OCI-LY7 (cell line): ENCODE results near the gene PRR15L. TPM values are rescaled to one million over a fixed set of nuclear protein-coding genes. Genes with fewer than 3 reads are reported as not detected.
"Not testable (repeated sequence)": the region's sequence is repeated elsewhere in the genome, so short reads cannot be mapped to it uniquely, and the experiment has no call there.

ENCODE experiments used
- BruUV-seq: library from RNA; stranded (reverse); fragments of 400-500 nt; replicated peaks from 2 replicates; lab custom pipeline; 2021; lab: Mats Ljungman, UMichigan
- CTCF ChIA-PET: fragments of 300-600 bp; sonication (Branson Sonifier 250); formaldehyde crosslinking; loops from one replicate; lab custom pipeline; 2022; ENCODE audit warnings: antibody characterized with exemption; ENCODE audit not compliant: unreplicated experiment; lab: Charles Lee
- POLR2A ChIA-PET: fragments of 300-600 bp; sonication (Branson Sonifier 250); formaldehyde crosslinking; loops from one replicate; lab custom pipeline; 2022; ENCODE audit warnings: antibody characterized with exemption; lab: Charles Lee
- DNase-seq: peaks from one replicate; pipeline ENCODE4 v3.0.0-alpha.2; 2015; ENCODE audit warnings: low spot score
- H2AFZ ChIP-seq: fragments of 200-600 bp; sonication (generic), shearing (Covaris generic); 2 replicates; pipeline ENCODE4 v1.6.1; 2014; ENCODE audit warnings: mild to moderate bottlenecking, antibody characterized with exemption, low read length, moderate library complexity
- H3K27ac ChIP-seq: fragments of 200-600 bp; sonication (generic); 2 replicates; pipeline ENCODE4 v1.5.1; 2014; ENCODE audit warnings: mixed run types, low read depth, mild to moderate bottlenecking, moderate library complexity, low read length, inconsistent platforms; ENCODE audit not compliant: poor library complexity, severe bottlenecking
- H3K36me3 ChIP-seq: fragments of 200-600 bp; sonication (generic); 2 replicates; pipeline ENCODE4 v1.6.1; 2014; ENCODE audit warnings: mild to moderate bottlenecking, antibody characterized with exemption, low read length, moderate library complexity, mixed read lengths; ENCODE audit not compliant: insufficient read depth
- H3K4me1 ChIP-seq: fragments of 200-600 bp; sonication (generic); 2 replicates; pipeline ENCODE4 v1.5.1; 2014; ENCODE audit warnings: mild to moderate bottlenecking, low read length; ENCODE audit not compliant: insufficient read depth, poor library complexity, severe bottlenecking
- H3K4me2 ChIP-seq: fragments of 200-600 bp; sonication (generic); 2 replicates; pipeline ENCODE4 v1.6.1; 2014; ENCODE audit warnings: mild to moderate bottlenecking, low read length
- H3K4me3 ChIP-seq: fragments of 200-600 bp; sonication (generic); 2 replicates; pipeline ENCODE4 v1.5.1; 2014; ENCODE audit warnings: mild to moderate bottlenecking, low read depth, low read length; ENCODE audit not compliant: poor library complexity, severe bottlenecking
- H3K79me2 ChIP-seq: fragments of 200-600 bp; sonication (generic); 2 replicates; pipeline ENCODE4 v1.6.1; 2016; ENCODE audit warnings: low read depth, mild to moderate bottlenecking, low read length, moderate library complexity, mixed read lengths; ENCODE audit not compliant: insufficient read depth
- H3K9me2 ChIP-seq: fragments of 200-600 bp; sonication (generic); 2 replicates; pipeline ENCODE4 v1.6.1; 2016; ENCODE audit warnings: mild to moderate bottlenecking, low read length, mixed read lengths; ENCODE audit not compliant: insufficient read depth
- H3K9me3 ChIP-seq: fragments of 200-600 bp; sonication (generic); 2 replicates; pipeline ENCODE4 v1.6.1; 2014; ENCODE audit warnings: mild to moderate bottlenecking, mixed run types, low read length, mixed read lengths
- H4K20me1 ChIP-seq: fragments of 200-600 bp; sonication (generic); 2 replicates; pipeline ENCODE4 v1.6.1; 2014; ENCODE audit warnings: mild to moderate bottlenecking, antibody characterized with exemption, low read length, moderate library complexity, mixed read lengths; ENCODE audit not compliant: insufficient read depth
- EZH2phosphoT487 ChIP-seq: fragments of 200-600 bp; sonication (generic); IDR thresholded peaks from 2 replicates; pipeline ENCODE4 v1.6.1; 2018; ENCODE audit warnings: low read depth, borderline replicate concordance, mild to moderate bottlenecking, mixed run types, antibody characterized with exemption, low read length, moderate library complexity, mixed read lengths
- intact Hi-C: fragments of 100-400 bp; cut with micrococcal nuclease; formaldehyde crosslinking; loops from one replicate; pipeline ENCODE4 v1.10.0; 2022; ENCODE audit not compliant: unreplicated experiment
- total RNA-seq, 2 experiments: library from RNA; depleted of rRNA in 1 of 2; stranded (reverse); fragments of >200 nt in 1 of 2; shearing (Covaris generic) in 1 of 2; gene quantifications; 2 replicates each; pipeline ENCODE4 v1.2.3, GENCODE V29; 2014 to 2022
- TF ChIP-seq, protein P1 (sequence below): fragments of 200-600 bp; sonication (generic); conservative IDR thresholded peaks from 2 replicates; pipeline ENCODE4 v1.5.1; 2014; ENCODE audit warnings: mild to moderate bottlenecking, antibody characterized with exemption, low read length, moderate library complexity, mixed read lengths

The PRR15L gene
- total RNA-seq, 2 experiments from 2014 or later = not detected

GRCh38 chr17:47990962-47991731, 33.5 kb upstream of the PRR15L start:
- Histone ChIP-seq H3K27ac (no peak overlapping the region), H3K36me3 (no peaks in the 10 kb centered on the region), H4K20me1 (no peaks in the 10 kb centered on the region), H3K4me2 (no peak overlapping the region), H2AFZ (no peak overlapping the region), H3K79me2 (no peaks in the 10 kb centered on the region), H3K4me1 (no peaks in the 10 kb centered on the region), H3K9me2 (no peaks in the 10 kb centered on the region), H3K9me3 (no peaks in the 10 kb centered on the region), H3K4me3 (no peak overlapping the region)
- ChIA-PET CTCF (no interaction called here), POLR2A (no interaction called here)
- intact Hi-C loops = no loop called here
- no peak for DNase-seq
- TF ChIP-seq EZH2phosphoT487 = no peak
- TF ChIP-seq, protein P1, sequence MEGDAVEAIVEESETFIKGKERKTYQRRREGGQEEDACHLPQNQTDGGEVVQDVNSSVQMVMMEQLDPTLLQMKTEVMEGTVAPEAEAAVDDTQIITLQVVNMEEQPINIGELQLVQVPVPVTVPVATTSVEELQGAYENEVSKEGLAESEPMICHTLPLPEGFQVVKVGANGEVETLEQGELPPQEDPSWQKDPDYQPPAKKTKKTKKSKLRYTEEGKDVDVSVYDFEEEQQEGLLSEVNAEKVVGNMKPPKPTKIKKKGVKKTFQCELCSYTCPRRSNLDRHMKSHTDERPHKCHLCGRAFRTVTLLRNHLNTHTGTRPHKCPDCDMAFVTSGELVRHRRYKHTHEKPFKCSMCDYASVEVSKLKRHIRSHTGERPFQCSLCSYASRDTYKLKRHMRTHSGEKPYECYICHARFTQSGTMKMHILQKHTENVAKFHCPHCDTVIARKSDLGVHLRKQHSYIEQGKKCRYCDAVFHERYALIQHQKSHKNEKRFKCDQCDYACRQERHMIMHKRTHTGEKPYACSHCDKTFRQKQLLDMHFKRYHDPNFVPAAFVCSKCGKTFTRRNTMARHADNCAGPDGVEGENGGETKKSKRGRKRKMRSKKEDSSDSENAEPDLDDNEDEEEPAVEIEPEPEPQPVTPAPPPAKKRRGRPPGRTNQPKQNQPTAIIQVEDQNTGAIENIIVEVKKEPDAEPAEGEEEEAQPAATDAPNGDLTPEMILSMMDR = no peak
- BruUV-seq = no TSS peak

- no peak overlapping the region for H3K4me2 ChIP-seq
- no peak overlapping the region for H3K4me3 ChIP-seq
- no peak for DNase-seq
- no peaks in the 10 kb centered on the region for H3K4me1 ChIP-seq
- H3K36me3 ChIP-seq = peaks cover 9% of the 10 kb centered on the region; the same call in 1 of the 2 replicates
- intact Hi-C loops = no loop called here
- TF ChIP-seq, protein P1 = no peak
- no peak for TF ChIP-seq EZH2phosphoT487
- CTCF ChIA-PET = no interaction called here
- no peaks in the 10 kb centered on the region for H3K9me3 ChIP-seq
- POLR2A ChIA-PET = no interaction called here
- H3K79me2 ChIP-seq = no peaks in the 10 kb centered on the region
- no TSS peak for BruUV-seq
- no peaks in the 10 kb centered on the region for H3K9me2 ChIP-seq
- H3K27ac ChIP-seq = no peak overlapping the region
- H4K20me1 ChIP-seq = no peaks in the 10 kb centered on the region
- no peak overlapping the region for H2AFZ ChIP-seq
Observed at GRCh38 chr17:47989700-47990099, 32.0 kb upstream of the PRR15L start.

- ChIA-PET CTCF (no interaction called here), POLR2A (no interaction called here)
- no peaks in the 10 kb centered on the region for H3K79me2 ChIP-seq
Observed at GRCh38 chr17:47989159-47989558, 31.5 kb upstream of the PRR15L start.

GRCh38 chr17:47988445-47988844, 30.8 kb upstream of the PRR15L start:
- H3K4me1 ChIP-seq, H4K20me1 ChIP-seq, H2AFZ ChIP-seq, BruUV-seq, H3K4me3 ChIP-seq, H3K4me2 ChIP-seq, H3K9me3 ChIP-seq, DNase-seq, H3K79me2 ChIP-seq, H3K9me2 ChIP-seq, CTCF ChIA-PET, H3K27ac ChIP-seq, intact Hi-C loops, POLR2A ChIA-PET: not testable (repeated sequence)
- H3K36me3 ChIP-seq = peaks cover 20% of the 10 kb centered on the region

More at GRCh38 chr17:47989159-47989558, 31.5 kb upstream of the PRR15L start:
- H4K20me1 ChIP-seq = no peaks in the 10 kb centered on the region
- intact Hi-C loops = no loop called here
- H2AFZ ChIP-seq = no peak overlapping the region
- no TSS peak for BruUV-seq
- no peak overlapping the region for H3K4me3 ChIP-seq
- no peaks in the 10 kb centered on the region for H3K9me3 ChIP-seq
- H3K9me2 ChIP-seq = no peaks in the 10 kb centered on the region
- peaks cover 13% of the 10 kb centered on the region; the same call in 1 of the 2 replicates for H3K36me3 ChIP-seq
- no peaks in the 10 kb centered on the region for H3K4me1 ChIP-seq
- H3K4me2 ChIP-seq = no peak overlapping the region
- H3K27ac ChIP-seq = no peak overlapping the region
- DNase-seq = no peak
- TF ChIP-seq, protein P1 = no peak
- no peak for TF ChIP-seq EZH2phosphoT487
